IMR-90 (cell line): Measurements from ENCODE around the gene MAGEB2. TPM values are rescaled to one million over a fixed set of nuclear protein-coding genes. Genes with fewer than 3 reads are reported as not detected.

Source experiments
- ATAC-seq: fragments of 200-7000 bp; cut with Tn5 transposase; 2 replicates; pipeline ENCODE4 v1.9.1; 2020; ENCODE audit warnings: low read depth, mild to moderate bottlenecking, moderate library complexity
- BruUV-seq: library from RNA; stranded (reverse); fragments of 400-500 nt; replicated peaks from 2 replicates; lab custom pipeline; 2021; lab: Mats Ljungman, UMichigan
- CTCF ChIA-PET: fragments of 300-600 bp; formaldehyde crosslinking; extraction: SDS; loops from one replicate; lab custom pipeline; 2021; ENCODE audit warnings: antibody characterized with exemption; lab: Yijun Ruan, JAX
- POLR2A ChIA-PET: fragments of 300-600 bp; sonication (Branson Sonifier 250); formaldehyde crosslinking; loops from one replicate; lab custom pipeline; 2022; ENCODE audit warnings: antibody characterized with exemption; ENCODE audit not compliant: unreplicated experiment; lab: Charles Lee
- DNase-seq: peaks from one replicate; pipeline ENCODE4 v3.0.0; 2013
- H2AFZ ChIP-seq: replicated peaks from 2 replicates; pipeline ENCODE3; 2013; ENCODE audit warnings: low read length, mild to moderate bottlenecking; ENCODE audit not compliant: poor library complexity
- H2AK5ac ChIP-seq: 2 replicates; pipeline ENCODE4 v1.6.1; 2013; ENCODE audit warnings: low read depth, low read length, inconsistent platforms
- H2AK9ac ChIP-seq: replicated peaks from 2 replicates; pipeline ENCODE3; 2013; ENCODE audit warnings: mild to moderate bottlenecking, low read depth, low read length, moderate library complexity; ENCODE audit not compliant: poor library complexity
- H2BK120ac ChIP-seq: 2 replicates; pipeline ENCODE4 v1.6.1; 2013; ENCODE audit warnings: low read depth, low read length, inconsistent platforms
- H2BK15ac ChIP-seq: 3 replicates; pipeline ENCODE4 v1.6.1; 2013; ENCODE audit warnings: low read depth, low read length, inconsistent platforms
- H2BK20ac ChIP-seq: 2 replicates; pipeline ENCODE4 v1.6.1; 2013; ENCODE audit warnings: low read depth, mild to moderate bottlenecking, inconsistent platforms, low read length, moderate library complexity
- H2BK5ac ChIP-seq: 2 replicates; pipeline ENCODE4 v1.6.1; 2013; ENCODE audit warnings: mild to moderate bottlenecking, low read depth, low read length, inconsistent platforms; ENCODE audit not compliant: poor library complexity, severe bottlenecking
- H3K14ac ChIP-seq: replicated peaks from 2 replicates; pipeline ENCODE4 v1.6.1; 2013; ENCODE audit warnings: low read depth, low read length, inconsistent platforms
- H3K18ac ChIP-seq: 2 replicates; pipeline ENCODE4 v1.6.1; 2013; ENCODE audit warnings: low read depth, low read length, control low read depth
- H3K23ac ChIP-seq: 2 replicates; pipeline ENCODE4 v1.6.1; 2013; ENCODE audit warnings: low read depth, low read length, inconsistent platforms
- H3K27ac ChIP-seq: 2 replicates; pipeline ENCODE4 v1.5.1; 2013; ENCODE audit warnings: mild to moderate bottlenecking, control low read depth, low read length; ENCODE audit not compliant: insufficient read depth
- H3K27me3 ChIP-seq: 2 replicates; pipeline ENCODE4 v1.6.1; 2013; ENCODE audit warnings: low read length; ENCODE audit not compliant: control insufficient read depth, insufficient read depth
- H3K36me3 ChIP-seq: 2 replicates; pipeline ENCODE4 v1.6.1; 2013; ENCODE audit warnings: low read length, mixed read lengths; ENCODE audit not compliant: control insufficient read depth, insufficient read depth
- H3K4ac ChIP-seq: 2 replicates; pipeline ENCODE4 v1.6.1; 2013; ENCODE audit warnings: low read depth, low read length, inconsistent platforms
- H3K4me1 ChIP-seq: 2 replicates; pipeline ENCODE4 v1.6.1; 2013; ENCODE audit warnings: low read length, mixed read lengths; ENCODE audit not compliant: control insufficient read depth, insufficient read depth
- H3K4me2 ChIP-seq: 2 replicates; pipeline ENCODE4 v1.6.1; 2013; ENCODE audit warnings: low read depth, mild to moderate bottlenecking, control low read depth, low read length, moderate library complexity
- H3K4me3 ChIP-seq: 2 replicates; pipeline ENCODE4 v1.5.1; 2013; ENCODE audit warnings: low read depth, mild to moderate bottlenecking, control low read depth, low read length, moderate library complexity; ENCODE audit not compliant: insufficient read depth
- H3K56ac ChIP-seq: 2 replicates; pipeline ENCODE4 v1.6.1; 2013; ENCODE audit warnings: low read length, inconsistent platforms; ENCODE audit not compliant: insufficient read depth; ENCODE audit errors: extremely low read depth
- H3K79me1 ChIP-seq, 2 experiments: 2 replicates each; pipeline ENCODE4 v1.6.1; 2013; ENCODE audit warnings: low read length in 2 of 2, inconsistent platforms in 1 of 2, low read depth in 1 of 2
- H3K9ac ChIP-seq: 2 replicates; pipeline ENCODE4 v1.6.1; 2013; ENCODE audit warnings: low read depth, low read length, control low read depth
- H3K9me1 ChIP-seq: 2 replicates; pipeline ENCODE4 v1.6.1; 2013; ENCODE audit warnings: low read length, inconsistent platforms; ENCODE audit not compliant: insufficient read depth
- H3K9me3 ChIP-seq: 2 replicates; pipeline ENCODE4 v1.6.1; 2013; ENCODE audit warnings: low read length; ENCODE audit not compliant: control insufficient read depth, insufficient read depth
- H4K20me1 ChIP-seq: 2 replicates; pipeline ENCODE4 v1.6.1; 2013; ENCODE audit warnings: low read length, inconsistent platforms; ENCODE audit not compliant: insufficient read depth
- H4K5ac ChIP-seq: 2 replicates; pipeline ENCODE4 v1.6.1; 2013; ENCODE audit warnings: mild to moderate bottlenecking, low read depth, low read length, control low read depth
- H4K8ac ChIP-seq, 2 experiments: 2 replicates each; pipeline ENCODE4 v1.6.1; 2013; ENCODE audit warnings: low read depth in 2 of 2, low read length in 2 of 2, control low read depth in 1 of 2, inconsistent platforms in 1 of 2
- H4K91ac ChIP-seq: 2 replicates; pipeline ENCODE4 v1.6.1; 2013; ENCODE audit warnings: low read depth, low read length, inconsistent platforms; ENCODE audit not compliant: insufficient read depth
- BHLHE40 ChIP-seq: fragments of 150-350 bp; IDR thresholded peaks from 2 replicates; pipeline ENCODE4 v1.6.1; 2016; ENCODE audit warnings: mild to moderate bottlenecking, low read depth, low read length
- CEBPB ChIP-seq: IDR thresholded peaks from 2 replicates; pipeline ENCODE4 v1.6.1; 2012; ENCODE audit warnings: low read depth, low read length, improper control_type of control experiment
- ELK1 ChIP-seq: fragments of 150-350 bp; IDR thresholded peaks from 2 replicates; pipeline ENCODE4 v1.6.1; 2016; ENCODE audit warnings: low read depth, mild to moderate bottlenecking, low read length, moderate library complexity, borderline replicate concordance
- MAZ ChIP-seq: IDR thresholded peaks from 2 replicates; pipeline ENCODE4 v1.6.1; 2012; ENCODE audit warnings: low read depth, mild to moderate bottlenecking, low read length, improper control_type of control experiment, moderate library complexity, borderline replicate concordance
- POLR2A ChIP-seq: IDR thresholded peaks from 2 replicates; pipeline ENCODE4 v1.6.1; 2012; ENCODE audit warnings: mild to moderate bottlenecking, low read depth, low read length
- RCOR1 ChIP-seq: IDR thresholded peaks from 2 replicates; pipeline ENCODE4 v1.6.1; 2012; ENCODE audit warnings: mild to moderate bottlenecking, low read length, improper control_type of control experiment; ENCODE audit not compliant: insufficient replicate concordance
- SMC3 ChIP-seq: fragments of 150-350 bp; IDR thresholded peaks from 2 replicates; pipeline ENCODE4 v1.6.1; 2016; ENCODE audit warnings: low read depth, mild to moderate bottlenecking, antibody characterized with exemption, low read length, moderate library complexity
- WGBS, 2 experiments: methylation state at CpG; one replicate each; pipeline versions ENCODE4 v1.1.5 to v1.1.7; 2013; ENCODE audit warnings: missing lambda C conversion rate in 2 of 2; ENCODE audit not compliant: insufficient read length in 1 of 2; ENCODE audit errors: extremely low coverage in 2 of 2; 5-methylcytosine and 5-hydroxymethylcytosine counted together
- dilution Hi-C: fragments of 300-500 bp; cut with HindIII; formaldehyde crosslinking; loops from one replicate; pipeline ENCODE4 v1.14.3; 2018; ENCODE audit warnings: low sequenced_read_pairs; ENCODE audit not compliant: unreplicated experiment
- in situ Hi-C: fragments of 300-500 bp; cut with MboI; formaldehyde crosslinking; loops from 3 replicates; pipeline ENCODE4 v1.14.3; 2019; ENCODE audit warnings: low sequenced_read_pairs, inconsistent platforms, mixed read lengths
- intact Hi-C: fragments of 100-400 bp; cut with micrococcal nuclease; formaldehyde crosslinking; loops from 2 replicates; pipeline ENCODE4 v1.10.0; 2022
- polyA plus RNA-seq, 3 experiments: library from polyadenylated mRNA; depleted of rRNA; stranded (reverse); fragments of >200 nt; gene quantifications; 2 replicates each; pipeline ENCODE4 v1.2.3, GENCODE V29; 2012; ENCODE audit warnings: low replicate concordance in 1 of 3
- total RNA-seq: library from RNA; depleted of rRNA; stranded (reverse); fragments of >200 nt; gene quantifications from 2 replicates; pipeline ENCODE4 v1.2.3, GENCODE V29; 2012
- TF ChIP-seq, protein P1 (sequence below): fragments of 150-350 bp; IDR thresholded peaks from 2 replicates; pipeline ENCODE4 v1.6.1; 2017; ENCODE audit warnings: mild to moderate bottlenecking, antibody characterized with exemption, low read length, low read depth
- TF ChIP-seq, protein P2 (sequence below): conservative IDR thresholded peaks from 2 replicates; pipeline ENCODE4 v1.5.1; 2012; ENCODE audit warnings: mild to moderate bottlenecking, low read depth, low read length, improper control_type of control experiment

MAGEB2 gene
- total and polyA plus RNA-seq, 2 of the 4 experiments (the other 2 are of a cell fraction): not detected

GRCh38 chrX:30253257-30253656, 37.9 kb downstream of the MAGEB2 start:
- no peak overlapping the region for H4K5ac ChIP-seq
- DNase-seq: no peak
- no peak overlapping the region for H3K4ac ChIP-seq
- no peak overlapping the region for H4K8ac ChIP-seq
- CTCF ChIA-PET: no interaction called here
- no peak for ATAC-seq
- H3K4me1 ChIP-seq: no peaks in the 10 kb centered on the region
- WGBS, 2 experiments: no CpG with 5 or more reads among the region's 1 CpG
- H2BK120ac ChIP-seq: no peak overlapping the region
- no peak overlapping the region for H3K27ac ChIP-seq
- no peaks in the 10 kb centered on the region for H3K36me3 ChIP-seq
- in situ Hi-C loops: no loop called here
- no peak overlapping the region for H2BK5ac ChIP-seq
- no peak overlapping the region for H2BK15ac ChIP-seq
- TF ChIP-seq, protein P1, sequence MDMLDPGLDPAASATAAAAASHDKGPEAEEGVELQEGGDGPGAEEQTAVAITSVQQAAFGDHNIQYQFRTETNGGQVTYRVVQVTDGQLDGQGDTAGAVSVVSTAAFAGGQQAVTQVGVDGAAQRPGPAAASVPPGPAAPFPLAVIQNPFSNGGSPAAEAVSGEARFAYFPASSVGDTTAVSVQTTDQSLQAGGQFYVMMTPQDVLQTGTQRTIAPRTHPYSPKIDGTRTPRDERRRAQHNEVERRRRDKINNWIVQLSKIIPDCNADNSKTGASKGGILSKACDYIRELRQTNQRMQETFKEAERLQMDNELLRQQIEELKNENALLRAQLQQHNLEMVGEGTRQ: no peak
- TF ChIP-seq CEBPB: no peak
- TF ChIP-seq ELK1: no peak
- no peak for TF ChIP-seq SMC3
- no peak for TF ChIP-seq RCOR1
- TF ChIP-seq, protein P2, sequence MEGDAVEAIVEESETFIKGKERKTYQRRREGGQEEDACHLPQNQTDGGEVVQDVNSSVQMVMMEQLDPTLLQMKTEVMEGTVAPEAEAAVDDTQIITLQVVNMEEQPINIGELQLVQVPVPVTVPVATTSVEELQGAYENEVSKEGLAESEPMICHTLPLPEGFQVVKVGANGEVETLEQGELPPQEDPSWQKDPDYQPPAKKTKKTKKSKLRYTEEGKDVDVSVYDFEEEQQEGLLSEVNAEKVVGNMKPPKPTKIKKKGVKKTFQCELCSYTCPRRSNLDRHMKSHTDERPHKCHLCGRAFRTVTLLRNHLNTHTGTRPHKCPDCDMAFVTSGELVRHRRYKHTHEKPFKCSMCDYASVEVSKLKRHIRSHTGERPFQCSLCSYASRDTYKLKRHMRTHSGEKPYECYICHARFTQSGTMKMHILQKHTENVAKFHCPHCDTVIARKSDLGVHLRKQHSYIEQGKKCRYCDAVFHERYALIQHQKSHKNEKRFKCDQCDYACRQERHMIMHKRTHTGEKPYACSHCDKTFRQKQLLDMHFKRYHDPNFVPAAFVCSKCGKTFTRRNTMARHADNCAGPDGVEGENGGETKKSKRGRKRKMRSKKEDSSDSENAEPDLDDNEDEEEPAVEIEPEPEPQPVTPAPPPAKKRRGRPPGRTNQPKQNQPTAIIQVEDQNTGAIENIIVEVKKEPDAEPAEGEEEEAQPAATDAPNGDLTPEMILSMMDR: no peak
- TF ChIP-seq MAZ: no peak
- TF ChIP-seq BHLHE40: no peak
- TF ChIP-seq POLR2A: no peak
- H3K14ac ChIP-seq: no peak overlapping the region
- H3K79me1 ChIP-seq: no peaks in the 10 kb centered on the region
- BruUV-seq: no TSS peak
- peaks cover 5% of the 10 kb centered on the region for H3K27me3 ChIP-seq
- H3K9ac ChIP-seq: no peak overlapping the region
- no peak overlapping the region for H3K23ac ChIP-seq
- H2AK5ac ChIP-seq: no peak overlapping the region
- no peak overlapping the region for H3K56ac ChIP-seq
- no peaks in the 10 kb centered on the region for H3K9me1 ChIP-seq
- POLR2A ChIA-PET: no interaction called here
- H4K91ac ChIP-seq: no peak overlapping the region
- H3K18ac ChIP-seq: no peak overlapping the region
- no peak overlapping the region for H3K4me2 ChIP-seq
- H2AFZ ChIP-seq: no peak overlapping the region
- H3K4me3 ChIP-seq: no peak overlapping the region
- H2AK9ac ChIP-seq: no peak overlapping the region
- no peak overlapping the region for H2BK20ac ChIP-seq
- dilution Hi-C loops: no loop called here
- no peaks in the 10 kb centered on the region for H4K20me1 ChIP-seq
- intact Hi-C loops: no loop called here
- no peaks in the 10 kb centered on the region for H3K9me3 ChIP-seq
